HG03571 (cell line): ENCODE data around the gene PRR19.
"Not testable (repeated sequence)": the region's sequence is repeated elsewhere in the genome, so short reads cannot be mapped to it uniquely, and the experiment has no call there.

Experiments used
- ATAC-seq: cut with Tn5 transposase; IDR thresholded peaks from one replicate; pipeline ENCODE4 v1.9.1; 2021; ENCODE audit not compliant: unreplicated experiment

Gene PRR19, protein sequence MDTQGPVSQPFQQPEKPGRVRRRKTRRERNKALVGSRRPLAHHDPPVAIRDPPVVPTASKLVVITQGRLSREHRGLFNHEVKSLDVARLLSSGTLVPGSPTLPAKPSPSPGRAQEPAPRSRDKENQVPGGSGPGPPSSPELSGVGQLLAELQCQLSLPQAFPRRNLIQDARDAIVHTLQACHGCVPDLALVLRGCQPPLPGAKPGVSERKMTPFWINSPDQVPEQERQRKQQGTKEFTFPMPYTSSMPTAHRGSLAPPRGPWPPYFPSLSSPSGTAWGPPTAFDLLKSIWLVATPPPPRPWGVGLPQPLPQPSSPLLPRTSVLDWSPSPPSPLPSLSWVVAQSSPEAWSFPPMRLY

GRCh38 chr19:42301646-42302203, at the start of gene PRR19:
Gene PRR19 (plus strand): TSS chr19:42302132. CDS start chr19:42309585, 7,453 bp downstream.
- peak; percentile 18 for ATAC-seq

DNA sequence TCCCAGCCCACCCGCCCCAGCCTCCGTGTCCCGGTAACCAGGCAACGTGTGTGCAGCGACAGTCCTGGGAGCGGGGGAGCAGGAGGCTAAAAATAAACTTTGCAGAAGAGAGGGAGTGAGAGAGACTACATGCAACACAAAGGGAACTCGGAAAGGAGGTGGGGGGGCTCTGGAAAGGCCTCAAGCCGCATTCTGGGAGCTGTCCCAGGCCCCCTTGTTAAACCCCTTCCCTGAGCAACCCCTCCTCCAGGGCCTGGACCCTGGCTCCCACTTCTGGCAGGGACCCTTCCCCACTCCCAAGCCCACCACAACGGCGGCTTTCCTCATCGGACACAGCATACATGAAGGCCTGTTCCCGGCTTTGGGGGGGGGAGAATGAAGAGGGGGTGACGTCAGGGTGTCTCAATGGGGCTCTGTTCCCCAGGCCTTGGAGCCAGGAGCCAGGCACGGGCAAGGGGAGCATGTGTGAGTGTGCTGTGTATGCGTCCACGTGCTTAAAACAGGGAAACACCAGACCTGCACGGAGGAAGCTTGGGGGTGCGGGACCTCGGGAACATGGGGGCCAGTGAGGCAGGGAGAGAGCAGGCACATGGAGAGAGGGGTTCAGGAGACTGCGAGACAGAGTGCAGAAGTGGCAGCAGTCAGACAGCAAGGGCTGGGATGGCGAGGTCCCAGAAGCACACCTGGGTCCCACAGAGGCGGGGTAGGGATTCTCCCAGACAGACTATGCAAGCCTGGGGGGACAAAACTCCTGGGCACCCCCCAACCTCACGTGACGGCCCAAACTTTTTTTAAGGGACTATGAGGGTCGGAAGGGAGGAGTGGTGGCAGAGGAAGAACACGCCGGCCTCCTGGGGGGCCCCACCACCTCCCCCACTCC, 49.3 kb upstream of the PRR19 start:
- ATAC-seq = no peak

GRCh38 chr19:42253245-42254088, 48.5 kb upstream of the PRR19 start:
- no peak for ATAC-seq

DNA sequence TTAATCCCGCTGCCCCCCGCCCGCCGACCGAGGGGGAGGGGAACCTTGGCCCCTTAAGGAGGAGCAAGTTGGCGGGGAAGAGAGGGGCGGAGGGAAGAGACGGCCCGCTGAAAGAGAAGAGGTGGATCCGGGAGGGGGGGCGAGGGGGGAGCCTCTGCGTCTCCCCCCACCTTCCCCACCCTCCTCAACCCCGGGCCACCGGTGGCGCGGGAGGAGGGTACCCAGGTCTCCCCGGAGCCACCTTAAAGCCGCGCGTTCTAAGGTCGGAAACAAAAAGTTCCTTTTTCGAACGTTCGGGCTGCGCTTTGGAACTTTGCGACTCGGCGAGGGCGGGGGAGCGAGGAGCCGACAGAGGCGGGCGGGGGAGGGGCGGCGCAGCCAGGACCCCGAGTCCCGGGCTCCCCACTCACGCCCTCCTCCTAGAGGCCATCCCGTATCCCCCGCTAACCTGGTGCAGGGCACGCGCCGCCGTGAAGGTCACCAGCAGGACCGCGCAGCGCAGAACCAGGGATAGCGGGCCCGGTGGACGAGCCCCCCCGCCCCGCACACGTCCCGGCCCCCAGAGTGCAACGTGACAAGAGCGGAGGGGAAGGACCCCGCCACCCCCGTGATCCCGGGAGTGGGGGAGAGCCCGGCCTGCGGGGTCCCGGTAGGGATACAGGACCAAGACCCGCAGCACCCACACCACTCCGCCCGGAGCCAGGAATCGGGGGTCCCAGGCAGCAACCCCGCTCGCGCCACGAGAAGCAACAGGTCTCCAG, 47.7 kb upstream of the PRR19 start:
- no peak for ATAC-seq

- peak; percentile 57 for ATAC-seq
Measured at GRCh38 chr19:42254850-42255765, 46.8 kb upstream of the PRR19 start, which contains the start of gene ERF. Gene ERF (minus strand): TSS chr19:42255128. CDS start chr19:42254999, 129 bp downstream.

GRCh38 chr19:42255766-42256745, 45.9 kb upstream of the PRR19 start:
- no peak for ATAC-seq

DNA sequence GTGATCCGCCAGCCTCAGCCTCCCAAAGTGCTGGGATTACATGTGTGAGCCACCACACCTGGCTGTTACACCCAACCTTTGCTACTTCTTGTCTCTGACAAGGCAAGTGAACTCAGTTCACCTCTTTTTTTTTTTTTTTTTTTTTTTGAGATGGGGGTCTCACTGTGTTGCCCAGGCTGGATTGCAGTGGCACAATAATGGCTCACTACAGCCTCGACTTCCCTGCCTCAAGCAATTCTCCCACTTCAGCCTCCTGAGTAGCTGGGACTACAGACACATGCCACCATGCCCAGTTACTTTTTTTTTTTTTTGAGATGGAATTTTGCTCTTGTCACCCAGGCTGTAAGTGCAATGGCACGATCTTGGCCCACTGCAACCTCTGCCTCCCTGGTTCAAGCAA, 44.1 kb upstream of the PRR19 start:
- not testable (repeated sequence) for ATAC-seq

GRCh38 chr19:42261763-42262162, 40.2 kb upstream of the PRR19 start:
- no peak for ATAC-seq

DNA sequence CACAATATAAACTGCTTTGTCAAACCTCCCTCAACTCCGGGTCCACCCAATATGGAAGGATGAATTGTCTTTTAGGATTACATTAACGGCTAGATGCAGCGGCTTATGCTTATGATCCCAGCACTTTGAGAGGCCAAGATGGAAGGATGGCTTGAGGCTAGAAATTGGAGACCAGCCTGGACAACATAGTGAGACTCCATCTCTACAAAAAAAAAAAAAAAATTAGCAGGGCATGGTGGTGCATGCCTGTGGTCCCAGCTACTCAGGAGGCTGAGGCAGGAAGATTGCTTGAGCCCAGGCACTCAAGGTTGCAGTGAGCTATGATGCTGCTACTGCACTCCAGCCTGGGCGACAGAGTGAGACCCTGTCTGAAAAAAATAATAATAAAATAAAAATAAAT, 35.8 kb upstream of the PRR19 start:
- not testable (repeated sequence) for ATAC-seq

- ATAC-seq = not testable (repeated sequence)
Measured at GRCh38 chr19:42266928-42267603, 34.9 kb upstream of the PRR19 start.

DNA sequence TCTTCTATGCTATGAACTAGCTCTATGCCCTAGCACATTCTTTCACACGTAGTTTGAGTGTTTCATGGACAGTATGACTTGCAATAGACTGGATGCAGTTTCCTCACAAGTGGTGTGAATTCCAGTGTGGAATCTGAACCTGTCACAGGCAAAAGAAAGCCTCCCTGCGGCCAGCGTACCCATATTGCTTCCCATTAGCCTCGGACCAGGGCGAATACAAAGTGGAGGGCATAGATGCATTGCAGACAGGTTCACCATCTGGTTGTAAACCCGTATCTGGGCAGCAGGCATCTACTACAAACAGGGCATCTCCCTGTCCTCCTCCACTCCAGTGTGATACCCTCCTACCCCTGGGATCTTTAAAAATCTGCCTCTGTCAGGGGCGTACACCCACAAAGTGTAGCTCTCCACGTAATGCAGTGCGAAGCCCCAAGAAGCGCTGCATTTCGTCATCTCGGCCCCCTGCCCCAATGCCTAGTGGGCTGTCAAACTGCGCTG, 34.2 kb upstream of the PRR19 start:
- no peak for ATAC-seq

DNA sequence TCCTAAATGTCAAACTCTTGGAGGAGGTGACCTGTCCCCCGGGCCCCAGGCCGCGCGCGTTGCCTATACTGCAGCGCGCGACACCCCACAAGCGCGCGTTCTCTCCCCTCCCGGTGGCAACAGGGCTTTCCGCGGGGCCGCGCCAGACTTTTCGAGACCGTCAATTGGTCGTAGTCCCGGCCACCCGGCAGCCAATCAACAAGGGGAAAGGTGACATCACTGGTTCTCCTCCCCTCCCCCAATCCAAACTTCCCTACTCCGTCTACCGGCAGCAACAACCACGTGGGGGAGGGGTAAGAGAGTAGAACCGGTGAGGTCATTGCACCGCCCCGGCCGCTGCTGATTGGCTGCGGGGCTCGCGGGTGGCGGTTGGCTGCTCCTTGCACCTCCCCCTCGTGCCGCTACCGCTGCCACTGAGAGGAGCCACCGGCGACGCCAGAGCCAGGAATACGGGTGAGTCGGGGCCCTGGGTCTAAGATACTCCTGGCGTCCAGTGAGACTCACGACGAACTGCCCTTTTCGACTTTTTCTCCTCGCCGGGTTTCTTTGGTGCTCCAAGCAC, 33.7 kb upstream of the PRR19 start:
- peak; percentile 58 for ATAC-seq

DNA sequence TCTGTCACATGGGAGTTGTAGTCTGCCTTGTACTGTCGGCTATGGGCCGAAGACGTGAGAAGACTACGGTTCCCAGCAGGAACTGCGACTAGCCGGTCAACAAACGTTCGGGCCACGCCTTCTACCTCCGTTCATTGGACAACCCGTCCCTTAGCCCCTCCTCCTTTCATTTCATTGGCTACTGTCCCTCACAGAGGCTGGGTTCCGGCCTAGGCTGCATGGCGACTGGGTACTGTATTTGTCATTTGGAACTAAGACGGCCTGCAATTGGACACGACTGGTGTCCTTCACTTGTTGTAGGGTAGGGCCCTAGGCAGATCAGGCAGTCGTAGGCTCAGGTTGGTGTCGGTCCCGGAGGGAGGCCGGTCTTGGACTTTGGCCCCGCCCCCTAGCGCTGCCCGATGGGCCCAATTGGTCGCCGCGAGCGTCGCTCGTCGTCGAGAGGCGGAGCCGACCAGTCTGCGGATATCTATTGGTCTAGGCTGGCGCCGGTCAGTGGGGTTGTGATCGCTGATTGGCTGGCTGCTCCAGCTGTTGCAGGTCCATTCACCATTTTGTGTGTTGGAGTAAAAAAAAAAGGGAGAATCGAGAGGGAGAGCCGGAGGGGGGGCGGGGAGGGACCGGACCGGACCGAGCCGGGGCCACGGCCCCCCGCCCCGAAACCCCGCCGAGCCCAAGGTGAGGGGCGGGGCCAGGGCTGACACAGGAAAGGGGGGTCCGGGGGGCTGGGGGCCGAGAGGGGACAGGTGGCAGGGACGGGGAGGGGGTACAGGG, 33.0 kb upstream of the PRR19 start, which contains the start of gene CIC:
TSS of gene CIC (plus strand) at position 549 of the 774 bp plus-strand sequence. CDS start 2,532 bp downstream, outside the sequence.
- peak; percentile 69 for ATAC-seq

GRCh38 chr19:42269478-42270345, 32.2 kb upstream of the PRR19 start:
- no peak for ATAC-seq
